NB4 (cell line): ENCODE results near the gene BMPR2.
"Not testable (repeated sequence)": the region's sequence is repeated elsewhere in the genome, so short reads cannot be mapped to it uniquely, and the experiment has no call there.

Experiments
- DNase-seq: peaks from one replicate; pipeline ENCODE4 v3.0.0; 2010; ENCODE audit warnings: low read depth
- H3K4me3 ChIP-seq: one replicate; pipeline ENCODE4 v1.5.1; 2011; ENCODE audit warnings: mild to moderate bottlenecking, low read depth, low read length, moderate library complexity
- CTCF ChIP-seq: IDR thresholded peaks from one replicate; pipeline ENCODE4 v1.5.1; 2012; ENCODE audit warnings: low read depth, low read length
- MAX ChIP-seq: IDR thresholded peaks from 2 replicates; pipeline ENCODE4 v1.6.1; 2011; ENCODE audit warnings: low read depth, low read length
- MYC ChIP-seq: IDR thresholded peaks from 2 replicates; pipeline ENCODE4 v1.6.1; 2011; ENCODE audit warnings: low read depth, low read length
- POLR2A ChIP-seq: IDR thresholded peaks from 2 replicates; pipeline ENCODE4 v1.6.1; 2011; ENCODE audit warnings: mild to moderate bottlenecking; ENCODE audit not compliant: insufficient read length; ENCODE audit errors: extremely low read depth

Gene BMPR2

GRCh38 chr2:202339071-202339870, 36.9 kb upstream of the BMPR2 start:
- TF ChIP-seq CTCF (no peak), POLR2A (no peak), MYC (no peak), MAX (no peak)
- DNase-seq: no peak
- H3K4me3 ChIP-seq: no peak overlapping the region

- DNase-seq: no peak
- H3K4me3 ChIP-seq: no peak overlapping the region
- TF ChIP-seq POLR2A: no peak
- no peak for TF ChIP-seq MYC
These were observed 31.9 kb upstream of the BMPR2 start for GRCh38 chr2:202344178-202344577.

- TF ChIP-seq POLR2A: no peak
- TF ChIP-seq CTCF: no peak
- TF ChIP-seq MYC: no peak
- no peak for TF ChIP-seq MAX
- DNase-seq: no peak
- no peak overlapping the region for H3K4me3 ChIP-seq
These were observed 29.9 kb upstream of the BMPR2 start for GRCh38 chr2:202346180-202346579.

GRCh38 chr2:202353430-202353829, 22.7 kb upstream of the BMPR2 start:
- TF ChIP-seq POLR2A (no peak), MAX (no peak), MYC (no peak), CTCF (no peak)
- no peak for DNase-seq
- H3K4me3 ChIP-seq: no peak overlapping the region

- no peak overlapping the region for H3K4me3 ChIP-seq
- no peak for DNase-seq
- no peak for TF ChIP-seq CTCF
- TF ChIP-seq MAX: no peak
- no peak for TF ChIP-seq POLR2A
- TF ChIP-seq MYC: no peak
These were observed 20.1 kb upstream of the BMPR2 start for GRCh38 chr2:202355993-202356505.

- H3K4me3 ChIP-seq, DNase-seq: not testable (repeated sequence)
These were observed 17.2 kb upstream of the BMPR2 start for GRCh38 chr2:202358924-202359323.

GRCh38 chr2:202360646-202361045, 15.5 kb upstream of the BMPR2 start:
- H3K4me3 ChIP-seq: no peak overlapping the region
- no peak for DNase-seq
- TF ChIP-seq CTCF (no peak), MAX (no peak), MYC (no peak), POLR2A (no peak)
